WI38 (cell line): ENCODE results near the gene CDH23.

ENCODE experiments used
- H3K4me3 ChIP-seq: 2 replicates; pipeline ENCODE4 v1.5.1; 2011; ENCODE audit warnings: low read depth, mild to moderate bottlenecking, control low read depth, low read length
- CTCF ChIP-seq: IDR thresholded peaks from 2 replicates; pipeline ENCODE4 v1.5.1; 2012; ENCODE audit warnings: low read depth, mild to moderate bottlenecking, control low read depth, low read length

The CDH23 gene

GRCh38 chr10:71565284-71566000 is 168.7 kb downstream of the CDH23 start:
- no peak for TF ChIP-seq CTCF
- no peak overlapping the region for H3K4me3 ChIP-seq

DNA sequence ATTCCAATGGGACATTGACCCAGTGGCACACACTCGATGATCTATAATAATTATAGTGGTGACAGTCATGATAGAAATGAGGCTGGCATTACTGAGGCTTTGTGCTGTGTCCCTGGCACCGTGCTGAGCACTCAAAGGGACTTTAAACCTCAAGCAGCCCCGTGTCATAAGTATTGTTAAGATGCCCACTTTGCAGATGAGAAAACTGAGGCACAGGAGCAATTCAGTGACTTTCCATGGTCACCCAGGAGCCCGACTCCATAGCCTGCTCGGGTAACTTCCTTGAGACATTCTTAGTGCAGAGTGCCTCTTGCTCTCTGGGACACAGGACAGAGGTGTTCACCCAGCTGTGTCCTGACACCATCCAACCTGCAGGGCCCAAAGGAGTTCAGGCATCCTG is 170.3 kb downstream of the CDH23 start:
- no peak for TF ChIP-seq CTCF

DNA sequence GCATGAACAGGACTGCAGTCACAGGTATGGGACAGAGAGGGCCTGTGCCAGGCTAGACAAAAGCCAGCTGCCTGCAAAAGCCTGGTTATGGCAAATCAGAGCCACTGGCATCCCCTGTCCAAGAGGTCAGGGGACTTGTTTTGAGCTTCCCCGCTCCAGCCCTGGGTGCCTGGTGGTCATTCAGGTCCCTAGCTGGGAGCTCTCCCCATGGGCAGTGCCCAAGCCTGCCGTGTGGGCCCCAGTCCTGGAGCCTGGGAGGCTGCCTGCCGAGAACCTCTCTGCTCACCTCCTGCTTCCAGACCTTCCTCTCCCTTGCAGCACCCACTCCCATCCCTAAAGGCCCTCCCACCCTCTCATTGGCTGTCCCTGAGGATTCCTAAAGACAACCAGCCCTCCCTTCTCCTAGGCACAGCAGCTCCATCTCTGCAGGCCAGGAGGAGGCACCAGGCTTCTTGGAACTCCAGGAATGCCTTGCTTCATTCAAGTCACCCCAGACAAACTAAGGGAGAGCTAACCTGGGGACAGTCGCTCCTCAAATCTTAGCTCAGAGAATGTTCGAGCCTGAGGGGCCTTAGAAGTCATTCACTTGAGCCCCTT is 172.3 kb downstream of the CDH23 start:
- no peak overlapping the region for H3K4me3 ChIP-seq
- TF ChIP-seq CTCF = no peak

More for the DNA sequence above, 170.3 kb downstream of the CDH23 start:
- no peak overlapping the region for H3K4me3 ChIP-seq

GRCh38 chr10:71569775-71570588 is 173.3 kb downstream of the CDH23 start:
- H3K4me3 ChIP-seq = no peak overlapping the region

GRCh38 chr10:71571460-71572175 is 174.9 kb downstream of the CDH23 start:
- H3K4me3 ChIP-seq = no peak overlapping the region
- TF ChIP-seq CTCF = no peak

More at GRCh38 chr10:71569775-71570588, 173.3 kb downstream of the CDH23 start:
- peak; percentile 77 for TF ChIP-seq CTCF

DNA sequence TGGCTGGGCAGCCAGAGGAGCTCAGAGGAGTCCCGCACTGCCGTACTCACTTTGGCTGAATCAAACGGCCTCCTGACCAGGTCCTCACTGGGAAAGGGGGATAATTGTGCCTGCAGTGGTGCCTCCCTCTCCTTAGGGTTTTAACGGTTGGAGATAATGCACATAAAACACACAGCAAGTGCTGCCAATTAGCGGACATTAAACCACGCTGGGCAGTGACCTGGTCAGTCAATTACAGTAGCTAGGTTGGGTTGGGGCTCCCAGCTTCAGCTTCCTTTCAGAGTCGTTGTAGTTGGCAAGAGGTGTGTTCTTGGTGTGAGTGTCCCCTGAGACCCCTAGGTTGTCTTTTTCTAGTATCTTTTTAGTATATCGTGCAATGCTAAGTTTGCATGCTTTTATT is 176.2 kb downstream of the CDH23 start:
- no peak overlapping the region for H3K4me3 ChIP-seq
- TF ChIP-seq CTCF = no peak
